C4-2B (cell line): Measurements from ENCODE around the gene CLEC20A.

Experiments
- ZFX ChIP-seq: fragments of 450-650 bp; IDR thresholded peaks from 2 replicates; pipeline ENCODE4 v1.6.1; 2017
- TF ChIP-seq, protein P1 (sequence below): fragments of 450-650 bp; conservative IDR thresholded peaks from 2 replicates; pipeline ENCODE4 v1.5.1; 2017; ENCODE audit warnings: mild to moderate bottlenecking

DNA sequence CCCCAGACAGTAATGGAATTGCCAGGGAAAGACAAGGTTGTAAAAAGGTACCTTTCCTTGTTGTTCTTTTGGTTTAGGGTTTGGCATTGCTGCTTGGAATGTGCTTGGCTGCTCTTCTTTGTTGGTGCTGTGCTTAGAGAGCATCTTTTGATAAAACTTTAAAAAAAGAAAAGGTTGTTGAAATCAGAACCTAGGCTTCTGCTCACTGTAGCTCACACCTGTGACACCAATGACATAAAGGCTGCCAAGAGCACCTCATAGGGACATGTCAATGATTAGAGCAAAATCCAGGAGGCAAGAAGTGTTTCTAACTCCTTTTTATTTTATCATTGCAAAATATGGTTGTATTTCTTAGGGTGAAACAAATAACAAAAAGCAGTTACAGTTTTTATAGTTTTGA is 28.9 kb downstream of the CLEC20A start:
- TF ChIP-seq, protein P1, sequence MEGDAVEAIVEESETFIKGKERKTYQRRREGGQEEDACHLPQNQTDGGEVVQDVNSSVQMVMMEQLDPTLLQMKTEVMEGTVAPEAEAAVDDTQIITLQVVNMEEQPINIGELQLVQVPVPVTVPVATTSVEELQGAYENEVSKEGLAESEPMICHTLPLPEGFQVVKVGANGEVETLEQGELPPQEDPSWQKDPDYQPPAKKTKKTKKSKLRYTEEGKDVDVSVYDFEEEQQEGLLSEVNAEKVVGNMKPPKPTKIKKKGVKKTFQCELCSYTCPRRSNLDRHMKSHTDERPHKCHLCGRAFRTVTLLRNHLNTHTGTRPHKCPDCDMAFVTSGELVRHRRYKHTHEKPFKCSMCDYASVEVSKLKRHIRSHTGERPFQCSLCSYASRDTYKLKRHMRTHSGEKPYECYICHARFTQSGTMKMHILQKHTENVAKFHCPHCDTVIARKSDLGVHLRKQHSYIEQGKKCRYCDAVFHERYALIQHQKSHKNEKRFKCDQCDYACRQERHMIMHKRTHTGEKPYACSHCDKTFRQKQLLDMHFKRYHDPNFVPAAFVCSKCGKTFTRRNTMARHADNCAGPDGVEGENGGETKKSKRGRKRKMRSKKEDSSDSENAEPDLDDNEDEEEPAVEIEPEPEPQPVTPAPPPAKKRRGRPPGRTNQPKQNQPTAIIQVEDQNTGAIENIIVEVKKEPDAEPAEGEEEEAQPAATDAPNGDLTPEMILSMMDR: no peak
- TF ChIP-seq ZFX: no peak
